SK-N-SH (cell line): ENCODE data around the gene TNRC6A.

Experiments
- EP300 ChIP-seq, 2 experiments: IDR thresholded peaks; 2 replicates each; pipeline versions ENCODE4 v1.4.0 to v1.6.1; 2012; ENCODE audit warnings: borderline replicate concordance in 1 of 2, low read depth in 1 of 2, low read length in 1 of 2
- EZH2phosphoT487 ChIP-seq: fragments of 200-600 bp; sonication (generic); IDR thresholded peaks from 2 replicates; pipeline ENCODE4 v1.6.1; 2017; ENCODE audit warnings: low read depth, mixed run types, mild to moderate bottlenecking, antibody characterized with exemption, moderate library complexity, borderline replicate concordance
- FOXM1 ChIP-seq: IDR thresholded peaks from 2 replicates; pipeline ENCODE4 v1.4.0; 2012; ENCODE audit warnings: low read depth, mild to moderate bottlenecking
- MEF2A ChIP-seq: IDR thresholded peaks from 2 replicates; pipeline ENCODE4 v1.4.0; 2012; ENCODE audit warnings: low read depth, borderline replicate concordance
- NRF1 ChIP-seq: IDR thresholded peaks from 2 replicates; pipeline ENCODE4 v1.6.1; 2012; ENCODE audit warnings: low read depth, mild to moderate bottlenecking, low read length
- REST ChIP-seq: IDR thresholded peaks from 2 replicates; pipeline ENCODE4 v1.6.1; 2012; ENCODE audit warnings: mild to moderate bottlenecking, low read depth, low read length, moderate library complexity
- RFX5 ChIP-seq: IDR thresholded peaks from 2 replicates; pipeline ENCODE4 v1.6.1; 2012; ENCODE audit warnings: mild to moderate bottlenecking, improper control_type of control experiment, low read length
- SIN3A ChIP-seq: IDR thresholded peaks from 2 replicates; pipeline ENCODE4 v1.6.1; 2012; ENCODE audit warnings: low read depth, mild to moderate bottlenecking, low read length, moderate library complexity, borderline replicate concordance
- SMC3 ChIP-seq: IDR thresholded peaks from 2 replicates; pipeline ENCODE4 v1.6.1; 2012; ENCODE audit warnings: low read depth, low read length, improper control_type of control experiment
- TEAD4 ChIP-seq: IDR thresholded peaks from 2 replicates; pipeline ENCODE4 v1.4.0; 2012; ENCODE audit warnings: mild to moderate bottlenecking, borderline replicate concordance; ENCODE audit not compliant: insufficient read depth
- TF ChIP-seq, protein P1 (sequence below): fragments of 200-600 bp; sonication (generic); IDR thresholded peaks from 2 replicates; pipeline ENCODE4 v1.6.1; 2017; ENCODE audit warnings: antibody characterized with exemption, mild to moderate bottlenecking, moderate library complexity

DNA sequence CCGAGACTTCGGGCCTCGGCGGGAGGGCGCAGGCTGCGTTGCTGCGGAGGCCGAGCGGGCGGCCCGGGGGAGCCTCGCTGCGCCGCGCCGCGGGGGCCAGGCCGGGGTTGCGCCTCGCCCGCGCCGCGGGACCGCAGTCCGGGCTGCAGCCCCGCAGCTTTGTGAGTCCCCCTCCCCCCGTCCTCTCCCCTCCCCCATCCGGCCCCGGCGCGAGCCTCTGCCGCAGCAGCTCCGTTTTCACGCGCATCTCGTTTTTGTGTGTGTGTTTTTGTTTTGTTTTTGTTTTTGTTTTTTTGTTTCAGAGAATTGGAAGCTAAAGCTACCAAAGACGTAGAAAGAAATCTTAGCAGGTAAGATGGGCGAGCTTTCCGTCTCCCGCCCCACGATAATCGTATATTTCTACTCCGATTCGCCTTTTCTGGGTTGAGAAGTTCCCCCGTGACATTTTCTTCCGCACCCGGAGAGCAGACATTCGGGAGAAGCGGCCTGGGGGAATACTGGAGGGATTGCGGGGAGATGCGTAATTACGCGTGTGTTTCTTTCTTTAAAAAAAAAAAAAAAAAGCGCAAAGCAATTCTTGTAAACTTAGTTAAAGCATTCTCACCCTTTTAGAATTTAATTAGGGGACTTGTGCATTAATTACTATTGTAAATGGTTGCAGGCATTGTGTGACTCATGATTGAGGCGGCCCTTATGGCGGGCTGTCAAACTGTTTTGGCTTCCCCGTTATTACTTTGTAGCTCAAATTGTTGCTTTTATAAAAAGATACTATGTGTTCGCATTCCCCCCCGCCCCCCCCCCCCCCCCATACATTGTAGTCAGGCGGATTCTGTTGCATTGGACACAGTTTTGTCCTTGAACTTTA is 732 bp downstream of the TNRC6A start:
- TF ChIP-seq, protein P1, sequence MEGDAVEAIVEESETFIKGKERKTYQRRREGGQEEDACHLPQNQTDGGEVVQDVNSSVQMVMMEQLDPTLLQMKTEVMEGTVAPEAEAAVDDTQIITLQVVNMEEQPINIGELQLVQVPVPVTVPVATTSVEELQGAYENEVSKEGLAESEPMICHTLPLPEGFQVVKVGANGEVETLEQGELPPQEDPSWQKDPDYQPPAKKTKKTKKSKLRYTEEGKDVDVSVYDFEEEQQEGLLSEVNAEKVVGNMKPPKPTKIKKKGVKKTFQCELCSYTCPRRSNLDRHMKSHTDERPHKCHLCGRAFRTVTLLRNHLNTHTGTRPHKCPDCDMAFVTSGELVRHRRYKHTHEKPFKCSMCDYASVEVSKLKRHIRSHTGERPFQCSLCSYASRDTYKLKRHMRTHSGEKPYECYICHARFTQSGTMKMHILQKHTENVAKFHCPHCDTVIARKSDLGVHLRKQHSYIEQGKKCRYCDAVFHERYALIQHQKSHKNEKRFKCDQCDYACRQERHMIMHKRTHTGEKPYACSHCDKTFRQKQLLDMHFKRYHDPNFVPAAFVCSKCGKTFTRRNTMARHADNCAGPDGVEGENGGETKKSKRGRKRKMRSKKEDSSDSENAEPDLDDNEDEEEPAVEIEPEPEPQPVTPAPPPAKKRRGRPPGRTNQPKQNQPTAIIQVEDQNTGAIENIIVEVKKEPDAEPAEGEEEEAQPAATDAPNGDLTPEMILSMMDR: no peak
- no peak for TF ChIP-seq FOXM1
- no peak for TF ChIP-seq TEAD4
- no peak for TF ChIP-seq MEF2A
- no peak for TF ChIP-seq SMC3
- no peak for TF ChIP-seq EP300 (IDR thresholded peaks at IDR 0.05; ENCODE audit: borderline replicate concordance in 1 of 2, low read depth in 1 of 2, low read length in 1 of 2)
- TF ChIP-seq RFX5: no peak
- no peak for TF ChIP-seq EZH2phosphoT487
- TF ChIP-seq REST: no peak
- TF ChIP-seq SIN3A: 0 out of 2 replicates have a peak, but pooled peaks have one; percentile 55
- no peak for TF ChIP-seq NRF1
